GM21515 (cell line): ENCODE measurements around the gene ANKRD29.
"Not testable (repeated sequence)": the region's sequence is repeated elsewhere in the genome, so short reads cannot be mapped to it uniquely, and the experiment has no call there.

Experiments
- ATAC-seq: cut with Tn5 transposase; IDR thresholded peaks from one replicate; pipeline ENCODE4 v1.9.1; 2021; ENCODE audit not compliant: unreplicated experiment

Gene ANKRD29

DNA sequence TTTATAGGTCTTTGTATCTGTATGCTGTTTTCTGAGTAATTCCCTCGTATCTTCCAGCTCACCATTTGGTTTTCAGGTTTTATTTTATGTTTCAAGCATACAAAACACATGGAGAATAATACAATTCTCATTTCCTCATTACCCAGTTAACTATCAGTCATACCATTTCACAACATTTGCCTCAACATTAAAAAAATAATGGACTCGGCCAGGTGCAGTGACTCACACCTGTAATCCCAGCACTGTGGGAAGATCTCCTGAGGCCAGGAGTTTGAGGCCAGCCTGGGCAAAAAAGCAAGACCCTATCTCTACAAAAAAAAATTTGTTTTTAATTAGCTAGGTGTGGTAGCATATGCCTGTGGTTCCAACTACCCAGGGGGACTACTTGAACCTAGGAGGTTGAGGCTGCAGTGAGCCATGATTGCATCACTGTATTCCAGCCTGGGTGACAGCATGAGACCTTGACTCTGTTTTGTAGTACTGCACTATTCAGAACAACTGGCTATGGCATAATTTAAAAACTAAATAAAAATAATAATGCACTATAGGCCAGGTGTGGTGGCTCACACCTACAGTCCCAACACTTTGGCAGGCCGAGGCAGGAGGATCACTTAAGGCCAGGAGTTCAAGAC, 96.7 kb downstream of the ANKRD29 start:
- no peak for ATAC-seq

DNA sequence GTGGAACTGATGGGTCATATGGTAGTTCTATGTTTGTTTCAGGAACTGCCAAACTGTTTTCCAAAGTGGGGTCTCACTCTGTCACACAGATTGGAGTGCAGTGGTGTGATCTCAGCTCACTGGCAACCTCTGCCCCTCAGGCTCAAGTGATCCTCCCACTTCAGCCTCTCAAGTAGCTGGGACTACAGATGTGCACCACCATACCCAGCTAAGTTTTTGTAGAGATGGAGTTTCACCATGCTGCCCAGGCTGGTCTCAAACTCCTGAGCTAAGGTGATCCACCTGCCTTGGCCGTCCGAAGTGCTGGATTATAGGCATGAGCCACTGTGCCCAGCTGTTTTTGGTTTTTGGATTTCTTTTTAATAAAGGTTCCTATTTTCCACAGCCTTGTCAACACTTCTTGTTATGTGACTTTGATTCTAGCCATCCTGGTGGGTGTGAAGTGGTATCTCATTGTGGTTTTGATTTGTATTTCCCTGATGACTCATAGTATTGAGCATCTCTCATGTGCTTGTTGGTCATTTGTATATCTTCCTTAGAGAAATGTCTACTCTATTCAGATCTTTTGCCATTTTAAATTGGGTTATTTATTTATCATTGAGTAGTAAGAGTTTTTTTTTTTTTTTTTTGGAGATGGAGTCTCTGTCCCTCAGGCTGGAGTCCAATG, 99.2 kb downstream of the ANKRD29 start:
- ATAC-seq: no peak

DNA sequence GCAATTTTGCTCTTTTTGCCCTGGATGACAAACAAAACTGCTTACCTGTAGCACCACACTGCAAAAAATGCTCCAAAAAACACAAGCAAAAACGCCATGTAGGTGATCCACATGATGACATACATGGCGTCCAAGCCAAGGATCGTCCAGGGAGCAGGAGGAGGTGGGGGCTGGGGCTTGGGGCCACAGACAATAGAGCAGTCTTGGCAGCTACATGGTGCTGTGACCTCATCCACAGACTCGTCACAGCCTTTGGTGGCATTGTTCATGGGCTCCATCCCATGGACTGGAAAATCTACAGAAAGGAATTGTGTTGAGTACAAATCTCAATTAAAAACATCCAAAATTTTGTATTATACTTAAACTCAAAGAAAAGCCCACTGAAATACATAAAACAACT, 102.5 kb downstream of the ANKRD29 start:
- ATAC-seq: no peak

- ATAC-seq: not testable (repeated sequence)
Measured at GRCh38 chr18:23557511-23557910, 105.2 kb downstream of the ANKRD29 start.

DNA sequence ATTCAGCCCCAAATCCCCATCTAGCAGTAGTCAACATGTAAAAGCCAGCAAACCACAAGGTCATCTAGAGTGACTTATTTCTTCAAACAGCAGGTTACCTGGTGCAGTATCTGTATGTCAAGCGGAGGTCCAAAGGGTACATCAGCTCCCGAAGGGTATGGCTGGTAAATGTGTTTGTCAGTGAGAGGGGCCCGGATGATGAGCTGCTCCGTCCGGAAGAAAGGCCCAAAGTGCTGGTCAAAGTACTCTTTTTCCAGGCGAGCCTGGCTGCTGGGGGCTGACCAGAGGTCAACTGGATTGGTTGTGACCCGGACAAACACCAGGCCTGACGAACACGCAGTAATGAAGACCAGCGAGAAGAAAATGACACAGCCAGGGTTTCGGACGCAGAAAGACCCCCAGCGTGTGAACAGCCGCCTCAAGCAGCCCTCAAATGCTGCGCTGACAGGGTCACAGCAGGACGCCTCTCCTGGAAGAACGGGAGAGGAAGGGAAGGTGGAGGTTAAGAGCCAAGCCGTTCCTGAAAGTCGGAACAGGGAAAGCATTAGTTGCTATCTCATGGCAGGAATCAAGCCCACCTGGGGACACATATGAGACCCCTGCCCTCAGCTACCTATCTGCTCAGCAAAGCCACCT, 106.4 kb downstream of the ANKRD29 start:
- no peak for ATAC-seq

- ATAC-seq: no peak
Measured at GRCh38 chr18:23553887-23554286, 108.8 kb downstream of the ANKRD29 start.

DNA sequence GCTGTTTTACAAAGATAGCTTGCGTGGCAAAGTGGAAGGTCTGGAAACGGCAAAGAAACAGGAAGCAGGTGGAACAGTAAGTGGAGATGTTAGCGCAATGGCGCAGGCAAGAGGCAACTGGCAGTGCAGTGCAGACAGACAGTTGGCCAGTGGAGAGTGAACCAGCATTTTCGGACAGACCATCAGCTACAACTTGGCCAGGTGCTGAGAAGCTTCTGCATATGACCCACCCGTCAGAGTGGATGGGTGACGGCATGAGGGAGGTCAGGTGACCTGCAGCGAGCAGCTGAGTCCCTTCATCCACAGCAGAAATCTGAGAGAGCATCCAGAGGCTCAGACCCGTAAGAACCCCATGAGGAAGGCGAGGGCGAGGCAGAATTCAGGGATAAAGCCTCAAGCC, 110.2 kb downstream of the ANKRD29 start:
- no peak for ATAC-seq

DNA sequence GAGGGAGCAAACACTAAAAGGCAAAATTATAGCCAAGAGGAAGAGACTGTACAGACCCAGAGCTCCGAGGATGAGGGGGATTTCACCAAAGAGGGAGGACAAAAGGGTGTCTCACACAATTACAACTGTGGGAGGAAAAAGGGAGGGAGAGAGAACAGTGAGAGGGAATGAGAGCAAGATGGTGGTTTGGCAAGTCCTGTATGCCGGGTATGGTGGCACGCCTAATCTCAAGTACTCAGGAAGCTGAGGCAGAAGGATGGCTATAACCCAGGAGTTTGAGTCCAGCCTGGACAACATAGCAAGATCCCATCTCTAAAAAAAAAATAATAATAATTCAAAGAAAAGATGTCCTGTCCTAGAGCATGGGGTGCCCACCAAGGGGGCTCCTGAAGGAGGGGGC, 110.7 kb downstream of the ANKRD29 start:
- ATAC-seq: no peak

DNA sequence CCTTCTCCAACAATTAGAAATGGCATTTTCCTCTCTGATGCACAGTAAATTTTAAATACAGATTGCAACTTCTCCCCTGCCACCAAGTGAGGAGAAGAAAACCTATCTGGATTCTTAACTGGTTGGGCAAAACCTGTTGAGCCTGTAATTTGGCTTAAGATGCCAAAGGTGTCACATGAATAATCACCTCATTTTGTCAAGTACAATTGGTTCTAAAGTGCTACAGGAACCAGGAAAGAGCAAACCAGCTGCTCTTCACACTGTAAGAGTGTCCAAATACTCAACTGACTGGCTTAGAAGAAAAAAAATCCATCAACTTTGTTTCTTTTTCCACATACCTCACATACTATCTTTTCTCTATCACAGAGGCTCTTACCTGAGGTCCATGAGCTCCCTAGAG, 111.8 kb downstream of the ANKRD29 start:
- no peak for ATAC-seq
